T-cell (primary cell): Measurements from ENCODE around the gene TMEM164. TPM values are rescaled to one million over a fixed set of nuclear protein-coding genes. Genes with fewer than 3 reads are reported as not detected.

Experiments used
- ATAC-seq, 4 experiments: fragments of 200-7000 bp in 3 of 4; fragments of 150-1000 bp in 1 of 4; cut with Tn5 transposase; replicated peaks in 1 of 4; 1 replicate in 3 of 4; 2 replicates in 1 of 4; pipeline ENCODE4 v1.10.0; 2021; ENCODE audit warnings: moderate library complexity in 3 of 4, mild to moderate bottlenecking in 2 of 4, moderate number of reproducible peaks in 1 of 4
- CTCF ChIA-PET, 2 donors: fragments of 300-600 bp; sonication (Branson Sonifier 250); formaldehyde crosslinking; loops; one replicate each; lab custom pipeline; 2022; ENCODE audit warnings: antibody characterized with exemption in 2 of 2; lab: Charles Lee
- POLR2A ChIA-PET, 2 donors: fragments of 300-600 bp; sonication (Branson Sonifier 250); formaldehyde crosslinking; loops; one replicate each; lab custom pipeline; 2022; ENCODE audit warnings: antibody characterized with exemption in 2 of 2; lab: Charles Lee
- DNase-seq, 35 experiments: peaks; one replicate each; pipeline versions ENCODE4 v3.0.0 to v3.0.0-alpha.2; 2013 to 2023
- H3K27ac ChIP-seq: one replicate; pipeline ENCODE4 v1.5.1; 2013; ENCODE audit warnings: low read length
- H3K27me3 ChIP-seq, 2 experiments: replicated peaks in 1 of 2; 1 replicate in 1 of 2; 2 replicates in 1 of 2; pipeline versions ENCODE4 v1.6.1 to v1.7.0; 2013; ENCODE audit warnings: low read length in 1 of 2, mixed read lengths in 1 of 2; ENCODE audit not compliant: control insufficient read depth in 2 of 2, insufficient read depth in 2 of 2; ENCODE audit errors: extremely low read depth in 1 of 2
- H3K36me3 ChIP-seq, 2 donors: 1 replicate in 1 of 2; 2 replicates in 1 of 2; pipeline versions ENCODE4 v1.6.1 to v1.7.0; 2013; ENCODE audit warnings: low read length in 1 of 2; ENCODE audit not compliant: control insufficient read depth in 2 of 2, insufficient read depth in 1 of 2; ENCODE audit errors: extremely low read depth in 1 of 2
- H3K4me1 ChIP-seq, 2 experiments: 1 replicate in 1 of 2; 2 replicates in 1 of 2; pipeline versions ENCODE4 v1.6.1 to v1.7.0; 2013; ENCODE audit warnings: low read length in 2 of 2, mixed read lengths in 1 of 2; ENCODE audit not compliant: insufficient read depth in 2 of 2, control insufficient read depth in 1 of 2; ENCODE audit errors: extremely low read depth in 1 of 2
- H3K4me3 ChIP-seq, 2 donors: 1 replicate in 1 of 2; 2 replicates in 1 of 2; pipeline versions ENCODE4 v1.5.1 to v1.7.0; 2013; ENCODE audit warnings: mild to moderate bottlenecking in 2 of 2, low read length in 1 of 2, moderate library complexity in 1 of 2; ENCODE audit not compliant: control insufficient read depth in 1 of 2; ENCODE audit errors: extremely low read depth in 1 of 2
- H3K9me3 ChIP-seq: 2 replicates; pipeline ENCODE4 v1.7.0; 2013
- H3K27ac Mint-ChIP-seq, 2 donors: one replicate each; pipeline ENCODE4 v1.8.0; 2020 to 2021; ENCODE audit warnings: mild to moderate bottlenecking in 2 of 2, mixed read lengths in 2 of 2
- H3K27me3 Mint-ChIP-seq, 2 donors: one replicate each; pipeline ENCODE4 v1.8.0; 2021 to 2022; ENCODE audit warnings: mixed read lengths in 2 of 2
- H3K36me3 Mint-ChIP-seq: one replicate; pipeline ENCODE4 v1.8.0; 2021; ENCODE audit warnings: mixed read lengths
- H3K4me1 Mint-ChIP-seq, 3 donors: one replicate each; pipeline ENCODE4 v1.8.0; 2020 to 2022; ENCODE audit warnings: mixed read lengths in 3 of 3, mild to moderate bottlenecking in 1 of 3
- H3K4me3 Mint-ChIP-seq, 3 donors: one replicate each; pipeline ENCODE4 v1.8.0; 2020 to 2022; ENCODE audit warnings: mild to moderate bottlenecking in 3 of 3, mixed read lengths in 3 of 3, moderate library complexity in 3 of 3
- H3K9me3 Mint-ChIP-seq, 3 donors: one replicate each; pipeline ENCODE4 v1.8.0; 2020 to 2022; ENCODE audit warnings: mixed read lengths in 3 of 3
- WGBS: methylation state at CpG from one replicate; pipeline ENCODE4 v1.1.5; 2013; ENCODE audit warnings: missing lambda C conversion rate; ENCODE audit not compliant: insufficient coverage; 5-methylcytosine and 5-hydroxymethylcytosine counted together
- total RNA-seq, 35 experiments: library from RNA in 6 of 35; stranded (reverse) in 6 of 35; fragments of 120-200 nt in 1 of 35; gene quantifications; one replicate each; pipeline versions ENCODE4 v1.2.1 to v1.2.4 and lab custom pipeline; 2013 to 2026

Gene TMEM164
- total RNA-seq, 5 donors from 2014 or later (not counting 1 experiment from before 2014, with no cell fraction given) = 16.9 to 20.6 (median 19.8) TPM

- WGBS = no CpG with 5 or more reads among the region's 2 CpGs
- H3K27me3 Mint-ChIP-seq = peaks cover 0 to 14% of the 10 kb centered on the region in 2 donors
- CTCF ChIA-PET = no interaction called here
- no peak for ATAC-seq
- POLR2A ChIA-PET = no interaction called here
- H3K4me3 Mint-ChIP-seq = no peak overlapping the region
- Histone ChIP-seq H3K36me3 (peaks cover 0 to 5% of the 10 kb centered on the region in 2 donors), H3K4me3 (no peak overlapping the region), H3K27ac (no peak overlapping the region), H3K9me3 (no peaks in the 10 kb centered on the region), H3K4me1 (no peaks in the 10 kb centered on the region), H3K27me3 (no peaks in the 10 kb centered on the region)
- H3K36me3 Mint-ChIP-seq = peaks cover 31% of the 10 kb centered on the region
- H3K9me3 Mint-ChIP-seq = no peaks in the 10 kb centered on the region
- H3K27ac Mint-ChIP-seq = no peak overlapping the region
- H3K4me1 Mint-ChIP-seq = peaks cover 0 to 11% (median 9%) of the 10 kb centered on the region in 3 donors
- no peak for DNase-seq
Measured at GRCh38 chrX:110050386-110050785, 47.5 kb downstream of the TMEM164 start.

- no peaks in the 10 kb centered on the region for H3K9me3 ChIP-seq
- ChIA-PET POLR2A (no interaction called here), CTCF (no interaction called here)
- ATAC-seq (no peak), DNase-seq (no peak)
- H3K36me3 Mint-ChIP-seq = peaks cover 35% of the 10 kb centered on the region
- H3K27me3 ChIP-seq = no peaks in the 10 kb centered on the region
- no peak overlapping the region for H3K4me3 Mint-ChIP-seq
- H3K4me1 ChIP-seq = no peaks in the 10 kb centered on the region
- peaks cover 0 to 14% of the 10 kb centered on the region in 2 donors for H3K27me3 Mint-ChIP-seq
- H3K27ac ChIP-seq = no peak overlapping the region
- WGBS = no CpG with 5 or more reads among the region's 2 CpGs
- H3K4me3 ChIP-seq = no peak overlapping the region
- peaks cover 0 to 13% (median 8%) of the 10 kb centered on the region in 3 donors for H3K4me1 Mint-ChIP-seq
- H3K27ac Mint-ChIP-seq = no peak overlapping the region
- H3K36me3 ChIP-seq = peaks cover 0 to 5% of the 10 kb centered on the region in 2 donors
- no peaks in the 10 kb centered on the region for H3K9me3 Mint-ChIP-seq
Measured at GRCh38 chrX:110050901-110051300, 48.0 kb downstream of the TMEM164 start.

GRCh38 chrX:110051559-110051958 lies 48.6 kb downstream of the TMEM164 start:
- ChIA-PET POLR2A (interaction anchor here in 1 of 2 donors (0.6 kb wide), 1 partner anchor 12 kb away, joined by 3 read pairs; no protein-coding TSS in a partner anchor), CTCF (no interaction called here)
- Mint-ChIP-seq H3K27me3 (peaks cover 0 to 14% of the 10 kb centered on the region in 2 donors), H3K9me3 (no peaks in the 10 kb centered on the region), H3K36me3 (peaks cover 35% of the 10 kb centered on the region), H3K27ac (no peak overlapping the region), H3K4me1 (peaks cover 0 to 13% (median 9%) of the 10 kb centered on the region in 3 donors), H3K4me3 (no peak overlapping the region)
- no peaks in the 10 kb centered on the region for H3K9me3 ChIP-seq
- DNase-seq (no peak), ATAC-seq (no peak)
- H3K27me3 ChIP-seq = no peaks in the 10 kb centered on the region
- peaks cover 0 to 5% of the 10 kb centered on the region in 2 donors for H3K36me3 ChIP-seq
- no peaks in the 10 kb centered on the region for H3K4me1 ChIP-seq
- no CpG with 5 or more reads among the region's 2 CpGs for WGBS
- H3K4me3 ChIP-seq = no peak overlapping the region
- H3K27ac ChIP-seq = no peak overlapping the region

GRCh38 chrX:110052303-110052702 lies 49.4 kb downstream of the TMEM164 start:
- H3K4me1 ChIP-seq = no peaks in the 10 kb centered on the region
- no peak for ATAC-seq
- Mint-ChIP-seq H3K4me3 (no peak overlapping the region), H3K9me3 (no peaks in the 10 kb centered on the region), H3K36me3 (peaks cover 35% of the 10 kb centered on the region), H3K4me1 (peaks cover 0 to 13% (median 8%) of the 10 kb centered on the region in 3 donors), H3K27me3 (peaks cover 0 to 14% of the 10 kb centered on the region in 2 donors), H3K27ac (no peak overlapping the region)
- DNase-seq = no peak
- H3K4me3 ChIP-seq = no peak overlapping the region
- ChIA-PET POLR2A (no interaction called here), CTCF (interaction anchor here in 1 of 2 donors (0.6 to 0.7 kb wide), 3 partner anchors 16 to 498 kb away, joined by 4 to 8 read pairs (median 5); no protein-coding TSS in a partner anchor)
- H3K27me3 ChIP-seq = no peaks in the 10 kb centered on the region
- H3K27ac ChIP-seq = no peak overlapping the region
- H3K36me3 ChIP-seq = peaks cover 0 to 5% of the 10 kb centered on the region in 2 donors
- H3K9me3 ChIP-seq = no peaks in the 10 kb centered on the region

GRCh38 chrX:110053453-110053852 lies 50.5 kb downstream of the TMEM164 start:
- Histone ChIP-seq H3K9me3 (no peaks in the 10 kb centered on the region), H3K27ac (no peak overlapping the region), H3K27me3 (no peaks in the 10 kb centered on the region), H3K36me3 (peaks cover 0 to 5% of the 10 kb centered on the region in 2 donors), H3K4me1 (no peaks in the 10 kb centered on the region), H3K4me3 (no peak overlapping the region)
- no CpG with 5 or more reads among the region's 1 CpG for WGBS
- ChIA-PET CTCF (no interaction called here), POLR2A (no interaction called here)
- peaks cover 0 to 13% (median 10%) of the 10 kb centered on the region in 3 donors for H3K4me1 Mint-ChIP-seq
- ATAC-seq = no peak
- no peak overlapping the region for H3K27ac Mint-ChIP-seq
- H3K27me3 Mint-ChIP-seq = peaks cover 0 to 8% of the 10 kb centered on the region in 2 donors
- peaks cover 31% of the 10 kb centered on the region for H3K36me3 Mint-ChIP-seq
- no peak for DNase-seq
- no peaks in the 10 kb centered on the region for H3K9me3 Mint-ChIP-seq
- H3K4me3 Mint-ChIP-seq = no peak overlapping the region

- Mint-ChIP-seq H3K4me1 (peaks cover 0 to 9% (median 3%) of the 10 kb centered on the region in 3 donors), H3K4me3 (no peak overlapping the region), H3K9me3 (no peaks in the 10 kb centered on the region), H3K36me3 (peaks cover 25% of the 10 kb centered on the region), H3K27me3 (peaks cover 0 to 4% of the 10 kb centered on the region in 2 donors), H3K27ac (no peak overlapping the region)
- Histone ChIP-seq H3K9me3 (no peaks in the 10 kb centered on the region), H3K4me3 (no peak overlapping the region), H3K27ac (no peak overlapping the region), H3K4me1 (no peaks in the 10 kb centered on the region), H3K27me3 (no peaks in the 10 kb centered on the region), H3K36me3 (peaks cover 0 to 5% of the 10 kb centered on the region in 2 donors)
- CTCF ChIA-PET = interaction anchor here in 1 of 2 donors (0.7 kb wide), 1 partner anchor 92 kb away, joined by 3 read pairs; no protein-coding TSS in a partner anchor
- 85% methylated on average over 3 of the region's 4 CpGs for WGBS
- POLR2A ChIA-PET = interaction anchor here in 1 of 2 donors (0.6 kb wide), 1 partner anchor 27 kb away, joined by 4 read pairs; no protein-coding TSS in a partner anchor
- ATAC-seq (no peak), DNase-seq (no peak)
Measured at GRCh38 chrX:110055616-110056015, 52.7 kb downstream of the TMEM164 start.
